ENCODE data around the gene PPP1R13B. TPM values are rescaled to one million over a fixed set of nuclear protein-coding genes. Genes with fewer than 3 reads are reported as not detected.

PPP1R13B gene
- total RNA-seq, 3 donors from 2014 or later: 49.6 to 65.5 (median 52.1) TPM

DNA sequence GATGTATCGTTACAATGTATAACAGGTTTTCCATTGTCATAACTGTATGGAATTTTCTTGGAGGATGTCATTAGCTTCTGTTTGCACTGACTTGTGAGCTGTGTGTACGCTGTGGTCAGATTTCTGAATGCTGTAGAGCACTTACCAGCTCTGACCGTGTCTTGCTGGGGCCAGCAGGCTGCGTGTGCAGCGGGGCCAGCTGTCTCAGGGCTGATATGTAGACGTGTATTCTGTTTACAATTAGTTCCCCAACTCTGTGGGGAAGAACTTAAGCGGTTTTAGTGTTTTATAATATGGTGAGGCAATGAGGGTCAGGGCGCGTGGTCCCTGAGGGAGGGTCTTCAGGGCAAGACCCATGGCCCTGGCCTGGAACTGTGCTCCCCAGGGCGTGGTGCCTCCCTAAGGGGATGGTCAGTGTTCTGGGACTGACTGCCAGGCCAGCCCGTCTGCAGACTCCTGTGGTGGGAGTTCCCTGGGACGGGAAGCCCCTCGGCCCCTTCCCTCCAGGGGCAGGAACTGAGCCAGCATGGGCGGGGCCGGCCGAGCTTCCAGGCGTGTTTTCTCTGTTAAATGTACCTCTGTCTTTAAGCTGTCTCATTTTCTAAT is 150.8 kb downstream of the PPP1R13B start:
- H3K4me3 ChIP-seq: no peak overlapping the region
- DNase-seq (peak in 1 of 3 donors; percentile 24), ATAC-seq (no peak)
- no peaks in the 10 kb centered on the region for H3K36me3 ChIP-seq (ENCODE audit: low read depth)
- intact Hi-C loops (cut with DNase I, micrococcal nuclease): no loop called here
- H3K9me3 ChIP-seq: no peaks in the 10 kb centered on the region
- TF ChIP-seq, protein P1, sequence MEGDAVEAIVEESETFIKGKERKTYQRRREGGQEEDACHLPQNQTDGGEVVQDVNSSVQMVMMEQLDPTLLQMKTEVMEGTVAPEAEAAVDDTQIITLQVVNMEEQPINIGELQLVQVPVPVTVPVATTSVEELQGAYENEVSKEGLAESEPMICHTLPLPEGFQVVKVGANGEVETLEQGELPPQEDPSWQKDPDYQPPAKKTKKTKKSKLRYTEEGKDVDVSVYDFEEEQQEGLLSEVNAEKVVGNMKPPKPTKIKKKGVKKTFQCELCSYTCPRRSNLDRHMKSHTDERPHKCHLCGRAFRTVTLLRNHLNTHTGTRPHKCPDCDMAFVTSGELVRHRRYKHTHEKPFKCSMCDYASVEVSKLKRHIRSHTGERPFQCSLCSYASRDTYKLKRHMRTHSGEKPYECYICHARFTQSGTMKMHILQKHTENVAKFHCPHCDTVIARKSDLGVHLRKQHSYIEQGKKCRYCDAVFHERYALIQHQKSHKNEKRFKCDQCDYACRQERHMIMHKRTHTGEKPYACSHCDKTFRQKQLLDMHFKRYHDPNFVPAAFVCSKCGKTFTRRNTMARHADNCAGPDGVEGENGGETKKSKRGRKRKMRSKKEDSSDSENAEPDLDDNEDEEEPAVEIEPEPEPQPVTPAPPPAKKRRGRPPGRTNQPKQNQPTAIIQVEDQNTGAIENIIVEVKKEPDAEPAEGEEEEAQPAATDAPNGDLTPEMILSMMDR (IDR thresholded peaks at IDR 0.05): no peak
- H3K4me1 ChIP-seq (ENCODE audit: low read depth): peaks cover 18% of the 10 kb centered on the region

DNA sequence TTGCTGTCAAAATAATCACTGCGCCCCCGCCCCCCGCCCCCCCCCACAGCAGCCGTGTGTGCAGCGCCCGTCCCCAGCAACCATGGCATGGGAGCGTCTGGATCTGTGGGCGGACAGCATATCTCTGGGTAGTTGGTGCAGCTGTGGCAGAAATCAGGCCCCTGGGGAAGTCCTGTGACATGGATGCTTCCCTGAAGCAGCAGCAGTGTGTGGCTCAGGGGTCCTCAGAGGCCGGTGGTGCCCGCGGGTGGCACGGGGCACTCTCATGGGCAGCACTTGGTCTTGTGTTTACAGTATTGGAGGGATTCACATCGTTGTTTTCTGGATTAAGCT is 151.3 kb downstream of the PPP1R13B start:
- Histone ChIP-seq H3K9me3 (no peaks in the 10 kb centered on the region), H3K36me3 (ENCODE audit: low read depth) (no peaks in the 10 kb centered on the region), H3K4me1 (ENCODE audit: low read depth) (peaks cover 18% of the 10 kb centered on the region), H3K4me3 (no peak overlapping the region)
- DNase-seq: no peak
- intact Hi-C loops (cut with DNase I, micrococcal nuclease): no loop called here
- TF ChIP-seq, protein P1 (IDR thresholded peaks at IDR 0.05): no peak
- ATAC-seq: no peak

DNA sequence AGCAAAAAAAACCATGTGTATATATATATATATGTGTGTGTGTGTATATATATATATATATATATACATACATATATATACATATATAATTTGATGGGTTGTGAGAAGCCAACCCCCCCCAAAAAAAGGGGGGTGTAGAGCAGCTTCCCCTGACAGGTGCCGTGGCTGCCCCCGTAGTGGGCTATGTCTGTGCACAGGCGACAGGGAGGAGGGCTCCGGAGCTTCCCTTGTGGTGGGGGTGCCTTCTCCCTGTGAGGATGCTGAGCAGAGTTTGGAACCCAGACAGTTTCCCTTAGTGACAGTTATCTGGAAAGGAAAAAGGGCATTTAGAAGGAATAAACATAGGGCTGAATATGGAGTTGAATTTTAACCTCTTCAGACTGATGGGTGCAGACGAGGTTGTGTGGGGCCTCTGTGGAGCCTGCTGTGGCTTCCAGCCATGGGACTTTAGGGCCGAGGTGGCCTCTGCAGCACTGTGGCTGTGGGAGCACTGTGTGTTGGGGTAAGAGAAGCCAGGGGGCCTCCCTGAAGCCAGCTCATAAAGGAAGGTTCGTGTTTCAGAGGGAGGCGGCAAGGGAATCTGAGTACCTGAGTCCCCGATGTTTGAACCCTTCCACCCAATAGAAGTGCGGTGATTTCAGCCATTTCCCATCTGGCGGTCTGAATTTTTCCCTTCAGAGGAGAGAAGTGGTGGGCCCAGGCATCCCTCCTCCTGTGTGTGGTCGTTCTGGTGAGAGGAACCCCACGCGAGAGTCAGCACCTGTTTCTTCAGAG is 151.9 kb downstream of the PPP1R13B start:
- ATAC-seq (no peak), DNase-seq (no peak)
- Histone ChIP-seq H3K4me3 (no peak overlapping the region), H3K9me3 (no peaks in the 10 kb centered on the region), H3K36me3 (ENCODE audit: low read depth) (no peaks in the 10 kb centered on the region), H3K4me1 (ENCODE audit: low read depth) (peaks cover 18% of the 10 kb centered on the region)
- TF ChIP-seq, protein P1 (IDR thresholded peaks at IDR 0.05): no peak
- intact Hi-C loops (cut with DNase I, micrococcal nuclease): no loop called here

DNA sequence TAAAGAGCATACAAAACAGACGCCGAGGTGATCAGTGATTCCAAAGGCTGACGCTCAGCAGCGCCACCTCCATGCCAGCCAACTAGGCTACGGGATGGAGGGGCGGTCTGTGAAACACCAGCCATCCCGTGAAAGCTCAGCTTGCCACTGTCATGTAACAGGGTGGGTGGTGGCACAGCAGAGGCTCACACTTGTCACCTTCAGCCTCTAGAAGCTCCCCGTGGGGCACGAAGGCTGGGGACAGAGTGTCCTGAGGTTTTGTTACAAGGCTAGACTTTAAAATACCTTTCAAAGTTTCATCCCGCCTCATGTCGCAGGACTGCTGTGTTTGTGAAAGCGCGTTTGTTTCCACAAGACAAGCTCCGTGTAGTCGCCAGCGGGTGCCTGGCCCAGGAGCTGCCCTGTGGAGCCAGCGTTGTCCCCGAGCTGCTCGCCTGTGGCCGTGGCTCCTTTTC is 152.8 kb downstream of the PPP1R13B start:
- Histone ChIP-seq H3K36me3 (ENCODE audit: low read depth) (no peaks in the 10 kb centered on the region), H3K4me3 (no peak overlapping the region), H3K9me3 (no peaks in the 10 kb centered on the region), H3K4me1 (ENCODE audit: low read depth) (peaks cover 18% of the 10 kb centered on the region)
- DNase-seq: peak in 1 of 3 donors; percentile 21
- no peak for ATAC-seq
- intact Hi-C loops (cut with DNase I, micrococcal nuclease): no loop called here
- TF ChIP-seq, protein P1 (IDR thresholded peaks at IDR 0.05): no peak

DNA sequence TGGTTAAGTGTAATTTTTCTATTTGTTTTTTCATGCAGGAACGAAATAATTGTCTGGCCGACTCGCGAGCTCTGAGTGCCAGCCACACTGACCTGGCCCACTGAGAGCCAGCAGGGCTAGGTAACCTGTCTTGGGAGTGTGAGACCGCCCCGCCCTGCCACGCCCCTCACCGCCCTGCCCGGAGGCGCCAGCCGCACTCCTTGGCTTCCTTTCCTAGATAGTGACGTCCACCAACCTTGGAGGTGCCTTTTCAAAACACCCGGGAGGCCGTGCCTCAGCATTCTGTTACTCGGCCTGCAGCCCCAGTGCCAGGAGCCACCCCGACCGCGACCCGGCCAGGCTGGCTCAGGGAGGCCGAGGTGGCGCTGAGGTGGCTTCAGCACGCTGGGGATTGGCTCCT is 153.9 kb downstream of the PPP1R13B start:
- TF ChIP-seq, protein P1 (IDR thresholded peaks at IDR 0.05): no peak
- intact Hi-C loops (cut with DNase I, micrococcal nuclease): no loop called here

More for the DNA sequence above, 153.9 kb downstream of the PPP1R13B start:
- peaks cover 14% of the 10 kb centered on the region for H3K4me1 ChIP-seq (ENCODE audit: low read depth)
- H3K4me3 ChIP-seq: no peak overlapping the region
- peak; percentile 90 for ATAC-seq
- H3K36me3 ChIP-seq (ENCODE audit: low read depth): no peaks in the 10 kb centered on the region
- H3K9me3 ChIP-seq: no peaks in the 10 kb centered on the region
- peak; percentile 81 to 91 (median 91) for DNase-seq

All from mucosa of descending colon (tissue), 3 donors.